Skeletal muscle tissue (tissue), 4 donors: Measurements from ENCODE around the gene SLC15A3. TPM values are rescaled to one million over a fixed set of nuclear protein-coding genes. Genes with fewer than 3 reads are reported as not detected.
"Not testable (repeated sequence)": the region's sequence is repeated elsewhere in the genome, so short reads cannot be mapped to it uniquely, and the experiment has no call there.

Experiments used
- H3K27ac ChIP-seq: one replicate; pipeline ENCODE4 v1.7.0; 2013; ENCODE audit warnings: mild to moderate bottlenecking, low read depth, low read length, inconsistent platforms
- H3K27me3 ChIP-seq, 3 donors: one replicate each; pipeline ENCODE4 v1.7.0; 2013; ENCODE audit warnings: low read length in 3 of 3; ENCODE audit not compliant: control insufficient read depth in 3 of 3, insufficient read depth in 3 of 3
- H3K36me3 ChIP-seq, 3 donors: one replicate each; pipeline ENCODE4 v1.7.0; 2013; ENCODE audit warnings: low read length in 3 of 3; ENCODE audit not compliant: control insufficient read depth in 3 of 3, insufficient read depth in 3 of 3
- H3K4me1 ChIP-seq, 3 donors: one replicate each; pipeline ENCODE4 v1.7.0; 2013; ENCODE audit warnings: low read length in 3 of 3, mild to moderate bottlenecking in 3 of 3; ENCODE audit not compliant: control insufficient read depth in 3 of 3, insufficient read depth in 3 of 3
- H3K4me3 ChIP-seq, 3 donors: one replicate each; pipeline ENCODE4 v1.7.0; 2013; ENCODE audit warnings: low read length in 3 of 3
- H3K9ac ChIP-seq, 3 donors: one replicate each; pipeline ENCODE4 v1.7.0; 2013; ENCODE audit warnings: low read length in 3 of 3, mild to moderate bottlenecking in 3 of 3, moderate library complexity in 2 of 3, low read depth in 1 of 3
- H3K9me3 ChIP-seq, 3 donors: one replicate each; pipeline ENCODE4 v1.7.0; 2013; ENCODE audit warnings: low read length in 3 of 3; ENCODE audit not compliant: control insufficient read depth in 3 of 3
- total RNA-seq: library from RNA; depleted of rRNA; stranded (reverse); fragments of >200 nt; gene quantifications from one replicate; pipeline ENCODE4 v1.2.3, GENCODE V29; 2014
- donor health status: Osteomylitis.

The SLC15A3 gene
- total RNA-seq, 1 donor from 2014 or later, result 16.7 TPM

GRCh38 chr11:60977836-60978235 lies 25.9 kb upstream of the SLC15A3 start:
- peaks cover 0 to 4% (median 0%) of the 10 kb centered on the region in 3 donors for H3K27me3 ChIP-seq
- H3K4me3 ChIP-seq, result no peak overlapping the region
- H3K36me3 ChIP-seq, result no peaks in the 10 kb centered on the region
- H3K27ac ChIP-seq, result no peak overlapping the region
- H3K4me1 ChIP-seq, result no peaks in the 10 kb centered on the region
- H3K9me3 ChIP-seq, result no peaks in the 10 kb centered on the region
- no peak overlapping the region for H3K9ac ChIP-seq

GRCh38 chr11:60977224-60977623 lies 25.2 kb upstream of the SLC15A3 start:
- Histone ChIP-seq H3K27ac (no peak overlapping the region), H3K9me3 (no peaks in the 10 kb centered on the region), H3K4me3 (no peak overlapping the region), H3K9ac (no peak overlapping the region), H3K27me3 (peaks cover 0 to 4% (median 0%) of the 10 kb centered on the region in 3 donors), H3K36me3 (no peaks in the 10 kb centered on the region), H3K4me1 (no peaks in the 10 kb centered on the region)

GRCh38 chr11:60974726-60975125 lies 22.8 kb upstream of the SLC15A3 start:
- H3K27me3 ChIP-seq, result no peaks in the 10 kb centered on the region
- no peak overlapping the region for H3K9ac ChIP-seq
- H3K4me1 ChIP-seq, result no peaks in the 10 kb centered on the region
- no peak overlapping the region for H3K27ac ChIP-seq
- no peaks in the 10 kb centered on the region for H3K9me3 ChIP-seq
- no peaks in the 10 kb centered on the region for H3K36me3 ChIP-seq
- H3K4me3 ChIP-seq, result no peak overlapping the region

- H3K9ac ChIP-seq, H3K27me3 ChIP-seq, H3K4me1 ChIP-seq, H3K9me3 ChIP-seq, H3K36me3 ChIP-seq, H3K27ac ChIP-seq, H3K4me3 ChIP-seq: not testable (repeated sequence)
Measured at GRCh38 chr11:60974316-60974715, 22.3 kb upstream of the SLC15A3 start.

- H3K27me3 ChIP-seq, result no peaks in the 10 kb centered on the region
- H3K9ac ChIP-seq, result no peak overlapping the region
- H3K4me3 ChIP-seq, result no peak overlapping the region
- no peaks in the 10 kb centered on the region for H3K4me1 ChIP-seq
- H3K36me3 ChIP-seq, result no peaks in the 10 kb centered on the region
- no peaks in the 10 kb centered on the region for H3K9me3 ChIP-seq
- H3K27ac ChIP-seq, result no peak overlapping the region
Measured at GRCh38 chr11:60973699-60974098, 21.7 kb upstream of the SLC15A3 start.

- H3K36me3 ChIP-seq, result no peaks in the 10 kb centered on the region
- H3K27ac ChIP-seq, result no peak overlapping the region
- H3K9ac ChIP-seq, result peak overlapping the region in 1 of 3 donors; percentile 25
- no peak overlapping the region for H3K4me3 ChIP-seq
- H3K27me3 ChIP-seq, result no peaks in the 10 kb centered on the region
- H3K9me3 ChIP-seq, result no peaks in the 10 kb centered on the region
- no peaks in the 10 kb centered on the region for H3K4me1 ChIP-seq
Measured at GRCh38 chr11:60972182-60973030, 20.4 kb upstream of the SLC15A3 start.

GRCh38 chr11:60971520-60971919 lies 19.5 kb upstream of the SLC15A3 start, which contains the start of gene CD6:
Gene CD6, plus strand, starts transcription at chr11:60971680. Its CDS starts 186 bp downstream, at chr11:60971866.
- Histone ChIP-seq H3K4me3 (no peak within 1 kb of the TSS), H3K9ac (peak within 1 kb of the TSS in 1 of 3 donors; percentile 25), H3K36me3 (no peaks in the 10 kb centered on the region), H3K9me3 (no peaks in the 10 kb centered on the region), H3K27ac (no peak within 1 kb of the TSS), H3K4me1 (no peaks in the 10 kb centered on the region), H3K27me3 (peaks cover 0 to 3% (median 0%) of the 10 kb centered on the region in 3 donors)

- H3K36me3 ChIP-seq, result no peaks in the 10 kb centered on the region
- H3K9me3 ChIP-seq, result no peaks in the 10 kb centered on the region
- H3K27me3 ChIP-seq, result peaks cover 0 to 3% (median 0%) of the 10 kb centered on the region in 3 donors
- no peak overlapping the region for H3K9ac ChIP-seq
- H3K4me1 ChIP-seq, result no peaks in the 10 kb centered on the region
- H3K27ac ChIP-seq, result no peak overlapping the region
- H3K4me3 ChIP-seq, result no peak overlapping the region
Measured at GRCh38 chr11:60970890-60971289, 18.9 kb upstream of the SLC15A3 start.

GRCh38 chr11:60970369-60970774 lies 18.4 kb upstream of the SLC15A3 start:
- Histone ChIP-seq H3K9me3 (no peaks in the 10 kb centered on the region), H3K9ac (no peak overlapping the region), H3K27ac (no peak overlapping the region), H3K27me3 (peaks cover 0 to 3% (median 0%) of the 10 kb centered on the region in 3 donors), H3K4me1 (no peaks in the 10 kb centered on the region), H3K36me3 (no peaks in the 10 kb centered on the region), H3K4me3 (no peak overlapping the region)

GRCh38 chr11:60968223-60968622 lies 16.2 kb upstream of the SLC15A3 start:
- Histone ChIP-seq H3K4me1 (no peaks in the 10 kb centered on the region), H3K27ac (no peak overlapping the region), H3K4me3 (no peak overlapping the region), H3K36me3 (no peaks in the 10 kb centered on the region), H3K9me3 (no peaks in the 10 kb centered on the region), H3K27me3 (peaks cover 0 to 3% (median 0%) of the 10 kb centered on the region in 3 donors), H3K9ac (no peak overlapping the region)
